ENCODE measurements around the gene MAN1A1. TPM values are rescaled to one million over a fixed set of nuclear protein-coding genes. Genes with fewer than 3 reads are reported as not detected.

Gene MAN1A1
- total and polyA plus RNA-seq, 11 donors = 5.6 to 30.6 (median 12.6) TPM

GRCh38 chr6:119340796-119341487 lies 8.6 kb downstream of the MAN1A1 start:
- Histone ChIP-seq H3K9me3 (no peaks in the 10 kb centered on the region), H3K4me1 (peaks cover 0 to 94% (median 19%) of the 10 kb centered on the region in 12 donors), H3K27ac (peak overlapping the region in 6 of 12 donors; percentile 11 to 59 (median 32)), H3K36me3 (no peaks in the 10 kb centered on the region), H3K4me3 (peak overlapping the region in 1 of 12 donors; percentile 3), H3K27me3 (no peaks in the 10 kb centered on the region)
- 43 to 50% (median 43%) methylated on average over 8 of the region's 8 CpGs for WGBS, 4 donors
- DNase-seq (no peak), ATAC-seq (peak in 2 of 4 donors; percentile 30 to 46)
- intact Hi-C loops (cut with DNase I) = loop anchor here in 4 of 10 donors (5.0 to 10.0 kb wide), 5 partner anchors 96 to 446 kb away; partner anchors contain the start of gene ASF1A (in 1 of the 4)
- no peak for TF ChIP-seq POLR2A (IDR thresholded peaks at IDR 0.05)
- no peak for TF ChIP-seq CTCF (IDR thresholded peaks at IDR 0.05)

GRCh38 chr6:119339941-119340456 lies 9.6 kb downstream of the MAN1A1 start:
- no peaks in the 10 kb centered on the region for H3K9me3 ChIP-seq
- no peak overlapping the region for H3K4me3 ChIP-seq
- TF ChIP-seq POLR2A (IDR thresholded peaks at IDR 0.05) (no peak), CTCF (IDR thresholded peaks at IDR 0.05) (no peak)
- H3K27me3 ChIP-seq = no peaks in the 10 kb centered on the region
- peak overlapping the region in 3 of 12 donors; percentile 12 to 59 (median 31) for H3K27ac ChIP-seq
- peak; percentile 11 to 64 (median 52) for ATAC-seq
- H3K4me1 ChIP-seq = peaks cover 0 to 94% (median 27%) of the 10 kb centered on the region in 12 donors
- peak in 1 of 5 donors; percentile 25 for DNase-seq
- H3K36me3 ChIP-seq = no peaks in the 10 kb centered on the region
- WGBS, 4 donors = 61 to 72% (median 63%) methylated on average over 4 of the region's 4 CpGs
- intact Hi-C loops (cut with DNase I) = loop anchor here in 4 of 10 donors (5.0 to 10.0 kb wide), 5 partner anchors 95 to 445 kb away; partner anchors contain the start of gene ASF1A (in 1 of the 4)

- intact Hi-C loops (cut with DNase I) = no loop called here
- peaks cover 0 to 2% (median 0%) of the 10 kb centered on the region in 9 donors for H3K36me3 ChIP-seq
- H3K27ac ChIP-seq = no peak overlapping the region
- no peaks in the 10 kb centered on the region for H3K9me3 ChIP-seq
- ATAC-seq (no peak), DNase-seq (no peak)
- WGBS, 4 donors = 84 to 93% (median 88%) methylated on average over 1 of the region's 1 CpG
- no peak for TF ChIP-seq POLR2A (IDR thresholded peaks at IDR 0.05)
- TF ChIP-seq CTCF (IDR thresholded peaks at IDR 0.05) = no peak
- no peak overlapping the region for H3K4me3 ChIP-seq
- peaks cover 0 to 91% (median 37%) of the 10 kb centered on the region in 12 donors for H3K4me1 ChIP-seq
- H3K27me3 ChIP-seq = no peaks in the 10 kb centered on the region
These were observed 11.8 kb downstream of the MAN1A1 start for GRCh38 chr6:119337762-119338161.

- Histone ChIP-seq H3K27me3 (no peaks in the 10 kb centered on the region), H3K9me3 (no peaks in the 10 kb centered on the region), H3K27ac (no peak overlapping the region), H3K36me3 (peaks cover 0 to 2% (median 0%) of the 10 kb centered on the region in 9 donors), H3K4me1 (peaks cover 0 to 89% (median 37%) of the 10 kb centered on the region in 12 donors), H3K4me3 (no peak overlapping the region)
- intact Hi-C loops (cut with DNase I) = no loop called here
- WGBS, 4 donors = 95 to 98% (median 95%) methylated on average over 5 of the region's 5 CpGs
- TF ChIP-seq CTCF (IDR thresholded peaks at IDR 0.05) (no peak), POLR2A (IDR thresholded peaks at IDR 0.05) (no peak)
- no peak for DNase-seq
- no peak for ATAC-seq
These were observed 12.3 kb downstream of the MAN1A1 start for GRCh38 chr6:119337252-119337651.
